ENCODE data around the gene TTYH1.
"Not testable (repeated sequence)": the region's sequence is repeated elsewhere in the genome, so short reads cannot be mapped to it uniquely, and the experiment has no call there.

Gene TTYH1

GRCh38 chr19:54461613-54462012 lies 46.3 kb downstream of the TTYH1 start:
- no peak for DNase-seq

GRCh38 chr19:54462047-54462654 lies 46.9 kb downstream of the TTYH1 start:
- DNase-seq, result no peak

GRCh38 chr19:54462655-54463530 lies 47.6 kb downstream of the TTYH1 start:
- DNase-seq, result peak; percentile 33

- DNase-seq, result peak; percentile 76
Observed at GRCh38 chr19:54463531-54464043, 48.3 kb downstream of the TTYH1 start, which contains the start of gene LENG9. Gene LENG9, minus strand, starts transcription at chr19:54463778. Its CDS starts 252 bp downstream, at chr19:54463526.

- DNase-seq, result no peak
Observed at GRCh38 chr19:54464044-54464629, 48.9 kb downstream of the TTYH1 start.

GRCh38 chr19:54464630-54465425 lies 49.6 kb downstream of the TTYH1 start:
- peak; percentile 49 for DNase-seq

GRCh38 chr19:54465426-54466109 lies 50.3 kb downstream of the TTYH1 start:
- DNase-seq, result no peak

- DNase-seq, result not testable (repeated sequence)
Observed at GRCh38 chr19:54466110-54466480, 50.8 kb downstream of the TTYH1 start.

GRCh38 chr19:54469496-54469934 lies 54.3 kb downstream of the TTYH1 start:
- no peak for DNase-seq

GRCh38 chr19:54470276-54470887 lies 55.1 kb downstream of the TTYH1 start:
- no peak for DNase-seq

- DNase-seq, result no peak
Observed at GRCh38 chr19:54470991-54471782, 55.9 kb downstream of the TTYH1 start.

- DNase-seq, result no peak
Observed at GRCh38 chr19:54473071-54473891, 58.0 kb downstream of the TTYH1 start, which contains the start of gene CDC42EP5. Gene CDC42EP5, minus strand, starts transcription at chr19:54473296. Its CDS starts 7,749 bp downstream, at chr19:54465547.

GRCh38 chr19:54473892-54474372 lies 58.7 kb downstream of the TTYH1 start:
- no peak for DNase-seq

GRCh38 chr19:54475706-54476105 lies 60.4 kb downstream of the TTYH1 start:
- no peak for DNase-seq

GRCh38 chr19:54477650-54478049 lies 62.4 kb downstream of the TTYH1 start:
- DNase-seq, result no peak

- DNase-seq, result no peak
Observed at GRCh38 chr19:54478677-54479266, 63.5 kb downstream of the TTYH1 start.

GRCh38 chr19:54480051-54480450 lies 64.8 kb downstream of the TTYH1 start:
- DNase-seq, result no peak

- no peak for DNase-seq
Observed at GRCh38 chr19:54481326-54481930, 66.2 kb downstream of the TTYH1 start.

GRCh38 chr19:54482889-54483288 lies 67.6 kb downstream of the TTYH1 start:
- no peak for DNase-seq
